GM18951 (cell line): ENCODE data around the gene SPTBN1.

ENCODE experiments used
- POLR2A ChIP-seq: IDR thresholded peaks from 4 replicates; pipeline ENCODE4 v1.6.1; 2011; ENCODE audit warnings: mild to moderate bottlenecking; ENCODE audit not compliant: insufficient read length, insufficient read depth; ENCODE audit errors: extremely low read depth
- in situ Hi-C: fragments of 300-500 bp; cut with MboI; formaldehyde crosslinking; loops from one replicate; pipeline ENCODE4 v1.12.0; 2022; ENCODE audit warnings: low sequenced_read_pairs, mixed read lengths, inconsistent platforms; ENCODE audit not compliant: unreplicated experiment

Gene SPTBN1

DNA sequence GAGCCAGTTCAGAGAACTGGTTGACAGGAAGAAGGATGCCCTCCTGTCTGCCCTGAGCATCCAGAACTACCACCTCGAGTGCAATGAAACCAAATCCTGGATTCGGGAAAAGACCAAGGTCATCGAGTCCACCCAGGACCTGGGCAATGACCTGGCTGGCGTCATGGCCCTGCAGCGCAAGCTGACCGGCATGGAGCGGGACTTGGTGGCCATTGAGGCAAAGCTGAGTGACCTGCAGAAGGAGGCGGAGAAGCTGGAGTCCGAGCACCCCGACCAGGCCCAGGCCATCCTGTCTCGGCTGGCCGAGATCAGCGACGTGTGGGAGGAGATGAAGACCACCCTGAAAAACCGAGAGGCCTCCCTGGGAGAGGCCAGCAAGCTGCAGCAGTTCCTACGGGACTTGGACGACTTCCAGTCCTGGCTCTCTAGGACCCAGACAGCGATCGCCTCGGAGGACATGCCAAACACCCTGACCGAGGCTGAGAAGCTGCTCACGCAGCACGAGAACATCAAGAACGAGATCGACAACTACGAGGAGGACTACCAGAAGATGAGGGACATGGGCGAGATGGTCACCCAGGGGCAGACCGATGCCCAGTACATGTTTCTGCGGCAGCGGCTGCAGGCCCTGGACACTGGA, 174.9 kb downstream of the SPTBN1 start:
- in situ Hi-C loops, result loop anchor here (10.0 kb wide), 1 partner anchor 56 kb away; no protein-coding TSS in a partner anchor
- TF ChIP-seq POLR2A, result no peak

DNA sequence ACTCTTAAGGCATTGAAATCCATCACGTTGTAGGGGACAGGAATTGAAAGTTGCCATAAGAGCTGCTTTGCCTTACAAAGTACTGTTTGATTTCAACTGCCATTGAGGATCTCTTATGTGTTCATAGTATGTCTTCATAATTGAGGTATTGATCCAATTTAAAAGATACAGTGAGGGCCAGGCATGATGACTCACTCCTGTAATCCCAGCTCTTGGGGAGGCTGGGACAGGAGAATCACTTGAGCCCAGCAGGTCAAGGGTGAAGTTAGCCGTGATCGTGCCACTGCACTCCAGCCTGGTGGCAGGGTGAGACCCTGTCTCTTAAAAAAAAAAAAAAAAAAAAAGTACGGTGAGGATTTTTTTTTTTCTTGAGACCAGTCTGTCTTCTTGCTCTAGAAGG, 175.6 kb downstream of the SPTBN1 start:
- in situ Hi-C loops, result loop anchor here (10.0 kb wide), 1 partner anchor 57 kb away; no protein-coding TSS in a partner anchor
- no peak for TF ChIP-seq POLR2A

DNA sequence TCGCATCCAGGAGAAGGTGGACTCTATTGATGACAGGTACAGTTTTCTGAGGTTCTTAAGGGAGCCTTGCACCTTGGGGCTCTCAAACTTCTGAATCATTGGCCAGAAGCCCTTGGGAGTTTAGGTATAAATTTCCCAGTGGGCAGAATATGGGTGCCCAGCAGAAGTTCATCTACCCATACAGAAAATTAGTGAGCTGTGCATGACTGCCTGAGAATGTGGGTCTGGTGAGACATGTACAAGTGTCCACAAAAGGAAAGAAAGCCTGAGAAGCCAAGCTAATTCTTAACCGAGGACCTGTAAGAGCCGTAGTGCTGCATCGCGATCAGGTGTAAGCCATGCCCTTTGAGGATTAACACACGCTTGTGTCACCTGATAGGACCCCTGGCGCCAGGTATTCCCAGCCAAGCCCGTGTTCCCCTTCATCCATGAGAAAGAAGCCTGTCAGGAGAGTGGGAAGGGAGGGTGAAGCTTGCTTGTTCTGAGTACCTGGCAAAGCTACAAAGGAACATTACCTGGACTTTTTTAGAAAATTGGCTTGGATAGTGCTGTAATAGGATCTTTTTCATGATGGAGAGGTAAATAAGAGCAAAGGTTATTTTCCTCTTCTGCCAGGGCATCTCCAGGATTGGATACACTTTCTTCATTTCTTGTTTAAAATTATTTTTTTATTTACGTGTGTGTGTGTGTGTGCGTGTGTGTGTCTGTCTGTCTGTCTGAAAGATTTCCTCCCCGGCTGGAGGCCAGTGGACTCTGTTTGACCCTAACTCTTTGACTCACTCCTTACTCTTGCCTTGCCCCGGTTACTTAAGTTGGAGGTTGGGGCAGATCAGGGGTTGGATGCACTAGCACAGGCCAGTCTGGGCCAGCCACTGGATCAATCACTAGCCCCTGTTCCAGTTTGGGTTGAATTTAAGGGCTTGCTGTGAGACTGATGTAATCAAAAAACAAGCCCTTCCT, 176.9 kb downstream of the SPTBN1 start:
- TF ChIP-seq POLR2A, result no peak
- in situ Hi-C loops, result loop anchor here (10.0 kb wide), 1 partner anchor 58 kb away; no protein-coding TSS in a partner anchor

DNA sequence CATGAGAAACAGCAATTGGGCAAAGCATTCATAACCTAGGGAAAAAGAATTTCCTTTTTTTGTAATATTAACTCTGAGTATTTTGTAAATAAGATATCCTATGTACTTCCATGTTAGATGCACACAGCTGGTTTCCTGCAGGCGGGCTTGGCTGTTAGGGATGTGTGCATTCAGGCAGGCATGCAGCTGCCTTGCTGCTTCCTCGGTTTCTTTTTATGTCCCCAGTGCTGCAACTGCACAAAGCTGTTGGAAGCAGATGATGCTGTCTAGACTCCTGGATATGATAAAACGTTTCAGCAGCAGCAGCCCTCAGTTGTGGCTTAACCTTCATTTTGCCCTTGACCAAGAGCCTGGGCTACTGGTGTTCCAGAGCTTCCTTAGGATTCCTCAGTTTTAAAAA, 177.9 kb downstream of the SPTBN1 start:
- no peak for TF ChIP-seq POLR2A
- in situ Hi-C loops, result loop anchor here (10.0 kb wide), 1 partner anchor 59 kb away; no protein-coding TSS in a partner anchor

DNA sequence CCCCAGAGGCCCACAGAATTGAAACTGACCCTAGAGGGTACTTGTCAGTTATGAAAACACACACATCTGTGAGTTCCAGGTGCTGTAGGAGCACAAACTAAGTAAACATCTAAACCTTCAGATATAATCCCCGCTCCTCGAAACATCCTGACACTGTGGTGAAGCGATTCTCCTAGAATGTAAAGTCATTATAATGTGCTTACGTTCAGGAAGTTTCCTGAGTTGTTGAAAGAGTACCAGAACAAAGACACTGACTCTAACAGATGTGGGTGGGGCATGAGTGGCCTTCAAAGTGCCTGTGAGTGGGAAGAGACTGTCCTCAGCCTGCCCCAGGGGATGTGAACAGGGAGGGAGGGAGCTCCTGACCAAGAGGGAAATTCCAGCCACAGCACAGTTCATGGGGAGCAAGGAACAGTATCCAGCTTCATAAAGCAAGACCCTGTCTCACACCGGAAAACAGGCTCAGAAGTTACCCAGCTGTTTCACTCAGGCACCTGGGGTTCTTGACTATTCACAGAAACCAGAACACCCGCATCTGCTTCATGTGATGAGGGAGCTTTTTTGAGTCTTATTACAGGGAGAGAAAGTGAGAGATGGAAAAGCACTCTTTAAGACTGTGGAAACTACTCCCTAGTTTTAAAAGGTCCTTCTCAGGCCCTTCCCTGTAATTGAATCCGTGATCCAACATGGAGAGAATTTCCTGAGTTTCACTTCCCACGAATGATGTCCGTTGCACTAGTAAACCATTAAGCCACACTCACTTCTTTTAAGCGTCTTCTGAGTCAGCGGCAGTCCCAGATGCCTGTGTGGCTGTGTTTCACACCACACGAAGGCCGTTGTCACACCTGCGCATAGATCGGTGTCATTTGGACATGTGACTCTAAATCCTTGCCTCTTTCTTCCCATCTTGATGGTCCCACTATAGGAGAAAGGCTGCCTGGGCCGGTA, 178.7 kb downstream of the SPTBN1 start:
- peak; percentile 40 for TF ChIP-seq POLR2A
- in situ Hi-C loops, result loop anchor here (10.0 kb wide), 1 partner anchor 60 kb away; no protein-coding TSS in a partner anchor

DNA sequence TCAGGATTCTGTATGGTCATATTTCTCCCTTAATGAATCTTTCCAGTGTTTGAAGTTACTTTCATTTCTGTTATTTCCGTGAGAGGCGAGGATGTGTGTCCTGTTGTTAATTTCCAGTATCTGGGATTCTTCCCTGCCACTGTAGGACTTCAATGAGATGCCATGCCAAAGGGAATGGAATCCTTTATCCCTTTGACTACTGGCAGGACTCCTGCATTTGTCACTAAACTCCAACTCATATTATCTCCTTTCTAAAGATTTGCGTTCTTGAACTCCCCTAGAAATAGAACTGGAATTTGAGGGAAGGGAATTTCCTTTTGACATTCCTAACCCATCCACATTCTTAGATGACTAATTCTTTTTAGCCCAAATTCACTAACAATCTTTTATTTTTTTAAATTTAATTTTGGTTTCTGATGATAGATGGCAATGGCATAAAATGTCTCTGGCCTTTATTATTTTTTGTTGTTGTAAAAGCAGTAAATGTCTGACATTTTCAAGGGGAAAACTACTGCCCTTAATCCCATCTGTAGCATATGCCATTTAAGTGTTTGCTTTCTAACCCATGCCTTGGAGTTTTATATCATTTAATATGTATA, 179.5 kb downstream of the SPTBN1 start:
- in situ Hi-C loops, result loop anchor here (10.0 kb wide), 1 partner anchor 61 kb away; no protein-coding TSS in a partner anchor

DNA sequence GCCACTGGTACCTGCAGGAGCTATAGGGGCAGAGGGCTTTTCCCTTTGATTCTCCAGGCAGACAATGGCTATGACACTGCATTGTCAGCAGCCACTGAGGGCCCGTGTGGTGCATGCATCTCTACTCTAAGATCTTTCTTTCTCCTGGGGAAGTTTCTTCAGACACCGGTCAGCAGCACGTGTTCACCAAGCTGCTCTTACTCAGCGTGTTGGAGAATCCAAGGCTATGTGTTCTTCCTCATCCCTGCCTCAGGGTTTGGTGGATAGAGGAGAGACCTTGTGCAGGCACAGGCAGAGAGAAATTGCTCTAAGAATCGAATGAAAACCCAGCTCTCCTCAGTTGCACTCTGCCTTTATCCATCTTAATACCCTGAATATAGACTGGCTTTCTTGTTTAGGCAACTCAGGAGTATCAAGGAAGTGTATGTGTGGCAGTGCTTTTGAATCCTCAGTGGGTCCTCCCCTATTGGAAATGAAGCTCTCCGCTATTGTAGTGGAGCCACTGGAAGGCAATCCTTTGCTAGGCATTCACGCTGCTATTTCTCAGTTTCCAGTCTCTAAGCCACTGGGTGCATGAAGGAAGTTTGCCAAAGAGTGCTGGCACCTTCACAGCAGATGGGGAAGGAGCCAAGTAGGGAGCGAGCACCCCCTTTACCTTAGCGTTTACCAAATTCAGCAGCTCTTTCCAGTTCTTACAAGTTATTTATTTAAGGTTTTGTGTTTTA, 180.4 kb downstream of the SPTBN1 start:
- in situ Hi-C loops, result loop anchor here (10.0 kb wide), 1 partner anchor 62 kb away; no protein-coding TSS in a partner anchor
- TF ChIP-seq POLR2A, result no peak

More for the DNA sequence above, 179.5 kb downstream of the SPTBN1 start:
- TF ChIP-seq POLR2A, result peak; percentile 4

DNA sequence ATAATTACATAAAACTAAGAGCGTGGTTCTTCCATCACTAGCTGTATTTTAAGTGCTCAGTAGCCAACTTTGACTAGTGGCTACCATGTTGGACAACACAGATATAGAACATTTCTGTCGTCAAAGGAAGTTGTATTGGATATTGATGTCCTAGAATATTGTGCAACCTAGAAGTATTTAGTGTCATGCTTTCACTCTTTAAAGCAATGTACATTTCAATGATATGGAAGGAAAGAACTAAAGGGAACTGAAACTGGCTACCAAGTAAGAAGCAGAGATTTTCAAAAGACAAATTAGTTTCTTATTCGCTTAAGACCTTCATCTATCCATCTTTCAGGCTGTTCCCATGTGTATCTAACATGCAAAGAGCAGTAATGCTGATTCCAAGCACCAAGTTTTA, 182.0 kb downstream of the SPTBN1 start:
- in situ Hi-C loops, result loop anchor here (10.0 kb wide), 1 partner anchor 63 kb away; no protein-coding TSS in a partner anchor
- TF ChIP-seq POLR2A, result no peak

DNA sequence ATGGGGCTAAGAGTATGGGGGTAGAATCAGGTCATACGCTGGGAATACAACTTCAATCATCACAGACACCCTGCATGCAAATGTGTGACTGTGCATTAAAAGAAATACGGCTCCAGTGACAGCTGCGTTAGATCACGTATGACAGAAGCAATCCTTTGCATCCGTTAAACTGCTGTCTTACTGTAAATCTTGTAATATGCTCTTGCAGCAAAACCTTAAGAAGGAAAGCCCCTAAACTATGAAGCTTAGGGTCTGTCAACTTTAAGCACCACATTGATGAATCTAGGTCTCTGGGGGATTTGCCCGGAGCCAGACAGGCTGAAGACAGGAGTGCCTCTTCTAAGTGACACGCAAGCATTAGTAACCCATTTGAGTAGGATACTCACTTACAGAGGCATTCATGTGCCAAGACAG, 182.7 kb downstream of the SPTBN1 start:
- TF ChIP-seq POLR2A, result no peak
- in situ Hi-C loops, result loop anchor here (10.0 kb wide), 1 partner anchor 64 kb away; no protein-coding TSS in a partner anchor

DNA sequence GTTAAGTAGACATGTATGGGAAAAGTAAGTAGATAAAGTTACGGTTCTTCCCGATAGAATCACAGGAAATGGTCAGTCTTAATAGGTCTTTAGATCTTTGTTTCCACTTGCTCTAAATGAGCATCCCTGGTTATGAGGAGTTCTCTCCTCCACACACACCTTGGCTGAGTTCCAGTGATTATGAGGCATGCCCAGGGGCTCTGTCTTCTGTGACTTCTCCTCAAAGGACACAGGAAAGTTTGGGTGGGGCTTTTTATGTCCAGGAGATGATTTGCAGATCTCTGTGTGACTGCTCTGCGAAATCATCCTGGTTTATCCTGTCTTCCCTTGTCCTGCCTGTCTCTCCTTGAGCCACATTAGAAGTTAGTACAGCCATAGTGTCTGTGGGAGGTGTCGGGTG, 183.5 kb downstream of the SPTBN1 start:
- TF ChIP-seq POLR2A, result no peak
- in situ Hi-C loops, result loop anchor here (5.0 to 10.0 kb wide), 2 partner anchors 65 to 117 kb away; no protein-coding TSS in a partner anchor

DNA sequence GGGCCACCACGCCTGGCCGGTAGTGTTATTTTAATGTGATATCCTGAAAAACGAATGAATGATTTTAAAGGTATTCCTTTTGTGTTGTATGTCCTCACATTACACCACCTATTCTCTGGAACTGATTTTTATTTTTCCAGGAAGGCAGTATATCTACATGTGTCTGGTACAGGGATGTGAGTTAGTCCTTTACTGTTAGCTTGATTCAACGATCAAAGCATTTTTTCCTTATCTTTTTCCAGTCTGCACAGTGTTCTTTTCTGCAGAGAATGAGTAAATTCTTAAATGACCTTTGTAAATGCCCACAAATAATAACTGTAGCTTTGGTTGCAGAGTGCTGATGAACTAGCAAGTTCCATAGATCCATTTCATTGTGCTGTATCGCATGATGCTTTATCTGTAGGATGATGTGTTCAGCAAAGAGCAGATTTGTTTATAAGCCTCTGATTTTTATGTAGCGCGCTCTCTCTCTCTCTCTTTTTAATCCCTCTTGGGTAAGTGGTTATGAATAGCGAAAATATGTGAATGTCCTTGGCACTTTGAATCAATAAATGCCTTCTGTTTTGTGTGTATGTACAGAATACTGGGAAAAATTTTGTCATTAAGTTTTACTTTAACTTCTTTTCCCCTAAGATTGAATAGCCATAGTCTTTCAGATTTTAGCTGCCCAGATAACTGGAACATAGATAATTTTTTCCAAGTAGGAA, 184.9 kb downstream of the SPTBN1 start:
- TF ChIP-seq POLR2A, result no peak
- in situ Hi-C loops, result loop anchor here (5.0 kb wide), 1 partner anchor 119 kb away; no protein-coding TSS in a partner anchor
